AG04450 (cell line): ENCODE measurements around the gene COL19A1. TPM values are rescaled to one million over a fixed set of nuclear protein-coding genes. Genes with fewer than 3 reads are reported as not detected.
A peak's percentile ranks its signal among the peaks of the same experiment; 100 is the strongest.

Source experiments
- CTCF ChIA-PET: fragments of 300-600, 350-600 bp; formaldehyde crosslinking; extraction: SDS; loops from one replicate; lab custom pipeline; 2022; ENCODE audit warnings: antibody characterized with exemption, inconsistent platforms; lab: Charles Lee
- POLR2A ChIA-PET: fragments of 350-600 bp; formaldehyde crosslinking; extraction: SDS; loops from one replicate; lab custom pipeline; 2021; ENCODE audit warnings: antibody characterized with exemption, inconsistent platforms; lab: Yijun Ruan, JAX
- DNase-seq: peaks from one replicate; pipeline ENCODE4 v3.0.0-alpha.2; 2011; ENCODE audit warnings: low read depth, low spot score
- H3K27ac ChIP-seq: one replicate; pipeline ENCODE4 v1.5.1; 2012; ENCODE audit warnings: low read depth, low read length, control low read depth
- H3K27me3 ChIP-seq: one replicate; pipeline ENCODE4 v1.6.0; 2012; ENCODE audit warnings: low read length; ENCODE audit not compliant: control insufficient read depth, insufficient read depth
- H3K4me3 ChIP-seq: 2 replicates; pipeline ENCODE4 v1.5.1; 2011; ENCODE audit warnings: mild to moderate bottlenecking, low read depth, low read length, control low read depth
- H3K9me3 ChIP-seq: 2 replicates; pipeline ENCODE4 v1.5.1; 2012; ENCODE audit warnings: low read length; ENCODE audit not compliant: control insufficient read depth, insufficient read depth
- polyA minus RNA-seq: library from RNA; depleted of rRNA, polyadenylated mRNA; stranded (reverse); fragments of >200 nt; gene quantifications from 2 replicates; pipeline ENCODE4 v1.2.3, GENCODE V29; 2011; rRNA and poly(A)+ RNA removed
- polyA plus RNA-seq: library from polyadenylated mRNA; depleted of rRNA; stranded (reverse); fragments of >200 nt; gene quantifications from 2 replicates; pipeline ENCODE4 v1.2.3, GENCODE V29; 2011; rRNA removed
- TF ChIP-seq, protein P1 (sequence below): IDR thresholded peaks from 2 replicates; pipeline ENCODE4 v1.5.1; 2011; ENCODE audit warnings: low read depth, low read length, control low read depth, inconsistent platforms

The COL19A1 gene
- 0.09 TPM in 1 of 2 replicates, not detected in the other for polyA plus RNA-seq
- not detected in 2 replicates for polyA minus RNA-seq

DNA sequence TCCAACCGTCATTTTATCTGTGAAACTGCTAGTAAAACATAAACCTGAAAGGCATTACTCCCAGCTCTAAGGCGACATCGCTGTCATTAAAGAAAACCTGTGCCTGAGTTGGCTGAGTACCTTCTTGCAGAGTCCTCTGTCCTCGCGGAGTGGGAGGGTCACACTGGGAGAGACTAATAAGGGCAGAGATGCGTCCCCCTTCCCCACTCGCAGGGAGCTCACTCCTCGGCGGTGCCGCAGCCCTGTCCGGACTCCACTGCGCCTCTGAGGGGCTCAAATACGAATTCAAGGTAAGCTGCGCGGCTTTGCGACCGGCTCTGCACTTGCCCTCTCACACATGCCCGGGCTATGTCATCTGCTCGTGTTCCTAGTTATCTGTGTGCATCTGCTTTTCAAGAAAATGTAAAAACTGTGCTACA, at the start of gene COL19A1:
Gene COL19A1 (plus strand): TSS at position 206 of the 419 bp plus-strand sequence. CDS start 13,012 bp downstream, outside the sequence.
- POLR2A ChIA-PET: no interaction called here
- peaks cover 13% of the 10 kb centered on the region for H3K27me3 ChIP-seq
- CTCF ChIA-PET: interaction anchor here (0.5 to 1.9 kb wide), 2 partner anchors 10 to 70 kb away, joined by 3 to 5 read pairs; no protein-coding TSS in a partner anchor
- DNase-seq: no peak
- no peaks in the 10 kb centered on the region for H3K9me3 ChIP-seq
- no peak within 1 kb of the TSS for H3K27ac ChIP-seq
- TF ChIP-seq, protein P1, sequence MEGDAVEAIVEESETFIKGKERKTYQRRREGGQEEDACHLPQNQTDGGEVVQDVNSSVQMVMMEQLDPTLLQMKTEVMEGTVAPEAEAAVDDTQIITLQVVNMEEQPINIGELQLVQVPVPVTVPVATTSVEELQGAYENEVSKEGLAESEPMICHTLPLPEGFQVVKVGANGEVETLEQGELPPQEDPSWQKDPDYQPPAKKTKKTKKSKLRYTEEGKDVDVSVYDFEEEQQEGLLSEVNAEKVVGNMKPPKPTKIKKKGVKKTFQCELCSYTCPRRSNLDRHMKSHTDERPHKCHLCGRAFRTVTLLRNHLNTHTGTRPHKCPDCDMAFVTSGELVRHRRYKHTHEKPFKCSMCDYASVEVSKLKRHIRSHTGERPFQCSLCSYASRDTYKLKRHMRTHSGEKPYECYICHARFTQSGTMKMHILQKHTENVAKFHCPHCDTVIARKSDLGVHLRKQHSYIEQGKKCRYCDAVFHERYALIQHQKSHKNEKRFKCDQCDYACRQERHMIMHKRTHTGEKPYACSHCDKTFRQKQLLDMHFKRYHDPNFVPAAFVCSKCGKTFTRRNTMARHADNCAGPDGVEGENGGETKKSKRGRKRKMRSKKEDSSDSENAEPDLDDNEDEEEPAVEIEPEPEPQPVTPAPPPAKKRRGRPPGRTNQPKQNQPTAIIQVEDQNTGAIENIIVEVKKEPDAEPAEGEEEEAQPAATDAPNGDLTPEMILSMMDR: no peak
- H3K4me3 ChIP-seq: peak within 1 kb of the TSS; percentile 59

DNA sequence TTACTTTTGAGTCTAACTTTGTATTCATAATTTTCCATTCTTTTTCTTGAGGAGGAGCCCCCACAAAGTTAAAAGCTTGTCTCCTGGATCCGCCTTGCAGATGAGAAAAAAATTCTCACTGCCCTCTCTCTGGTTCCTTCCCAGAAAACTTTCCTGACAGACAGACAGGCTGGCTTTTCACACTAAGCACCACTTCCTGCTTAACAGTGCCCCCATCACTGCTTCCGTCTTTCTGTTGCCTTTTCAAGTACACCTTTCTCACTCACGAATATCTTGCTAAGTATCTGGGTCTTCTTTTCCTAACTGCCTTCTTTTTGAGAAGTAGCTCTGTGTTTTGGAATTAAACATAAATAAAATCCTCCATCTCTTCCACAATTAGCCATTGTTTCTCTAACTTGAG, 49.8 kb upstream of the COL19A1 start:
- POLR2A ChIA-PET: no interaction called here

DNA sequence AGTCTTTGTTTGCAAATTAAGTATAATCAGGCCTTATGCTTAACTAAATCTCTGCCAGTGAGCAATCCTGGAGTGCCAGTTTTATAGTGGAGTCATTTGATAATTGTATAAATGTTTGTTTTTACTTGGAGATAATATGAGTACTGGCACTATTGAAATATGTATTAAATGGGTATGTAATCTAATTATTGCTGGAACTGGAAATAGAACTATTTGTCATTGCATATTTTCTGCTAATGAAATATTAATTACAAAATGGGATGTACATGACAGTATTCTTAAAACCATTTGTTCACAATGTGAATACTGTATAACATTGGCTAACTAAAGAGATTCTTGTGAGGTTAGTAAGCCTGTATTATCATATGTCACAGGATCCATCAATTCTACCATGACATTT, 49.0 kb upstream of the COL19A1 start:
- Histone ChIP-seq H3K4me3 (no peak overlapping the region), H3K27me3 (no peaks in the 10 kb centered on the region), H3K27ac (no peak overlapping the region), H3K9me3 (no peaks in the 10 kb centered on the region)
- POLR2A ChIA-PET: no interaction called here
- TF ChIP-seq, protein P1: no peak
- no peak for DNase-seq
- CTCF ChIA-PET: no interaction called here

More for the DNA sequence above, 49.8 kb upstream of the COL19A1 start:
- Histone ChIP-seq H3K9me3 (no peaks in the 10 kb centered on the region), H3K27me3 (no peaks in the 10 kb centered on the region), H3K4me3 (no peak overlapping the region), H3K27ac (no peak overlapping the region)
- no peak for DNase-seq
- TF ChIP-seq, protein P1: no peak
- CTCF ChIA-PET: no interaction called here

- Histone ChIP-seq H3K9me3 (no peaks in the 10 kb centered on the region), H3K27ac (no peak overlapping the region), H3K4me3 (no peak overlapping the region), H3K27me3 (no peaks in the 10 kb centered on the region)
- ChIA-PET CTCF (interaction anchor here (1.0 to 1.9 kb wide), 2 partner anchors 21 to 1180 kb away, joined by 3 to 7 read pairs; partner anchors contain the start of gene LMBRD1), POLR2A (no interaction called here)
- DNase-seq: no peak
- TF ChIP-seq, protein P1: no peak
Observed at GRCh38 chr6:69818223-69818930, 48.0 kb upstream of the COL19A1 start.

DNA sequence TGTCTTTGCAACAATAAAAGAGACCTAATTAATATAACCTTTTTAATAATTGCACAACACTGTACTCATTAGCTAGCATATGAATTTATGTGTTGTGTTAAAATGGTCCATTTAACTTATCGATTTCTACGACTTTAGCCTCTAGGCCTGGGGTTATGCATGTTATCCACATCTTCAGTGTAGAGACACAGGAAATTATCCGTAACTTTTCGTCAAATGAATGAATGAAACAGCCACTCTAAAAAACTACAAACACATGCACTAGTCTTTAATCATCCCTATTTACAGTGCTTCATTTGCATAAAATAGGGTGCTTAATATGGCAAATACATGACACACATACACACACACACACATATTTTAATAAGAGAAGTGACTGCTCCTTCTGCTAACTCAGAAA, 47.2 kb upstream of the COL19A1 start:
- TF ChIP-seq, protein P1: no peak
- ChIA-PET CTCF (interaction anchor here (0.7 to 1.9 kb wide), 3 partner anchors 22 to 1181 kb away, joined by 3 to 9 read pairs (median 7); partner anchors contain the start of gene LMBRD1), POLR2A (no interaction called here)
- no peaks in the 10 kb centered on the region for H3K27me3 ChIP-seq
- H3K9me3 ChIP-seq: no peaks in the 10 kb centered on the region
- H3K27ac ChIP-seq: no peak overlapping the region
- DNase-seq: no peak
- no peak overlapping the region for H3K4me3 ChIP-seq
